ENCODE data around the gene RNF167. TPM values are rescaled to one million over a fixed set of nuclear protein-coding genes. Genes with fewer than 3 reads are reported as not detected.

The RNF167 gene
- total and polyA plus RNA-seq, 2 of the 13 experiments (the other 11 are each of a cell fraction or from before 2014, with no cell fraction given) = 44.1 to 45.4 TPM

GRCh38 chr17:4944554-4945175, 4.6 kb downstream of the RNF167 start (continued):
- TF ChIP-seq EEA1 (CRISPR knock-in tag; IDR thresholded peaks at IDR 0.05; ENCODE audit: borderline replicate concordance) = no peak
- TF ChIP-seq RBM22 (optimal IDR thresholded peaks at IDR 0.05; ENCODE audit: low read length) = peak; percentile 7
- no peak for TF ChIP-seq FLYWCH1 (CRISPR knock-in tag; IDR thresholded peaks at IDR 0.05)
- TF ChIP-seq SIN3A (IDR thresholded peaks at IDR 0.05; ENCODE audit: borderline replicate concordance, low read depth, low read length) = no peak
- no peak for TF ChIP-seq MLXIP (CRISPR knock-in tag; IDR thresholded peaks at IDR 0.05; ENCODE audit: borderline replicate concordance)
- no peak for TF ChIP-seq BRD4 (CRISPR knock-in tag; IDR thresholded peaks at IDR 0.05)
- TF ChIP-seq ZFX (CRISPR knock-in tag; IDR thresholded peaks at IDR 0.05; ENCODE audit: low read depth) = no peak
- TF ChIP-seq, protein P1, sequence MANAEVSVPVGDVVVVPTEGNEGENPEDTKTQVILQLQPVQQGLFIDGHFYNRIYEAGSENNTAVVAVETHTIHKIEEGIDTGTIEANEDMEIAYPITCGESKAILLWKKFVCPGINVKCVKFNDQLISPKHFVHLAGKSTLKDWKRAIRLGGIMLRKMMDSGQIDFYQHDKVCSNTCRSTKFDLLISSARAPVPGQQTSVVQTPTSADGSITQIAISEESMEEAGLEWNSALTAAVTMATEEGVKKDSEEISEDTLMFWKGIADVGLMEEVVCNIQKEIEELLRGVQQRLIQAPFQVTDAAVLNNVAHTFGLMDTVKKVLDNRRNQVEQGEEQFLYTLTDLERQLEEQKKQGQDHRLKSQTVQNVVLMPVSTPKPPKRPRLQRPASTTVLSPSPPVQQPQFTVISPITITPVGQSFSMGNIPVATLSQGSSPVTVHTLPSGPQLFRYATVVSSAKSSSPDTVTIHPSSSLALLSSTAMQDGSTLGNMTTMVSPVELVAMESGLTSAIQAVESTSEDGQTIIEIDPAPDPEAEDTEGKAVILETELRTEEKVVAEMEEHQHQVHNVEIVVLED (CRISPR knock-in tag; IDR thresholded peaks at IDR 0.05; ENCODE audit: borderline replicate concordance) = no peak
- TF ChIP-seq, protein P2, sequence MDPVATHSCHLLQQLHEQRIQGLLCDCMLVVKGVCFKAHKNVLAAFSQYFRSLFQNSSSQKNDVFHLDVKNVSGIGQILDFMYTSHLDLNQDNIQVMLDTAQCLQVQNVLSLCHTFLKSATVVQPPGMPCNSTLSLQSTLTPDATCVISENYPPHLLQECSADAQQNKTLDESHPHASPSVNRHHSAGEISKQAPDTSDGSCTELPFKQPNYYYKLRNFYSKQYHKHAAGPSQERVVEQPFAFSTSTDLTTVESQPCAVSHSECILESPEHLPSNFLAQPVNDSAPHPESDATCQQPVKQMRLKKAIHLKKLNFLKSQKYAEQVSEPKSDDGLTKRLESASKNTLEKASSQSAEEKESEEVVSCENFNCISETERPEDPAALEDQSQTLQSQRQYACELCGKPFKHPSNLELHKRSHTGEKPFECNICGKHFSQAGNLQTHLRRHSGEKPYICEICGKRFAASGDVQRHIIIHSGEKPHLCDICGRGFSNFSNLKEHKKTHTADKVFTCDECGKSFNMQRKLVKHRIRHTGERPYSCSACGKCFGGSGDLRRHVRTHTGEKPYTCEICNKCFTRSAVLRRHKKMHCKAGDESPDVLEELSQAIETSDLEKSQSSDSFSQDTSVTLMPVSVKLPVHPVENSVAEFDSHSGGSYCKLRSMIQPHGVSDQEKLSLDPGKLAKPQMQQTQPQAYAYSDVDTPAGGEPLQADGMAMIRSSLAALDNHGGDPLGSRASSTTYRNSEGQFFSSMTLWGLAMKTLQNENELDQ (CRISPR knock-in tag; IDR thresholded peaks at IDR 0.05; ENCODE audit: borderline replicate concordance) = no peak
- peak; percentile 79 for TF ChIP-seq AGO2 (optimal IDR thresholded peaks at IDR 0.05; ENCODE audit: low read depth, low read length)
- no peak for TF ChIP-seq CBX5 (CRISPR knock-in tag; IDR thresholded peaks at IDR 0.05; ENCODE audit: borderline replicate concordance)
- TF ChIP-seq AGO1 (IDR thresholded peaks at IDR 0.05; ENCODE audit: low read depth, low read length, poor library complexity, severe bottlenecking) = peak; percentile 70
- TF ChIP-seq, protein P3, sequence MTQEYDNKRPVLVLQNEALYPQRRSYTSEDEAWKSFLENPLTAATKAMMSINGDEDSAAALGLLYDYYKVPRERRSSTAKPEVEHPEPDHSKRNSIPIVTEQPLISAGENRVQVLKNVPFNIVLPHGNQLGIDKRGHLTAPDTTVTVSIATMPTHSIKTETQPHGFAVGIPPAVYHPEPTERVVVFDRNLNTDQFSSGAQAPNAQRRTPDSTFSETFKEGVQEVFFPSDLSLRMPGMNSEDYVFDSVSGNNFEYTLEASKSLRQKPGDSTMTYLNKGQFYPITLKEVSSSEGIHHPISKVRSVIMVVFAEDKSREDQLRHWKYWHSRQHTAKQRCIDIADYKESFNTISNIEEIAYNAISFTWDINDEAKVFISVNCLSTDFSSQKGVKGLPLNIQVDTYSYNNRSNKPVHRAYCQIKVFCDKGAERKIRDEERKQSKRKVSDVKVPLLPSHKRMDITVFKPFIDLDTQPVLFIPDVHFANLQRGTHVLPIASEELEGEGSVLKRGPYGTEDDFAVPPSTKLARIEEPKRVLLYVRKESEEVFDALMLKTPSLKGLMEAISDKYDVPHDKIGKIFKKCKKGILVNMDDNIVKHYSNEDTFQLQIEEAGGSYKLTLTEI (CRISPR knock-in tag; conservative IDR thresholded peaks at IDR 0.05) = no peak
- TF ChIP-seq ZNF562 (CRISPR knock-in tag; IDR thresholded peaks at IDR 0.05; ENCODE audit: borderline replicate concordance) = no peak
- TF ChIP-seq ATRX (CRISPR knock-in tag; IDR thresholded peaks at IDR 0.05; ENCODE audit: borderline replicate concordance) = no peak
- no peak for TF ChIP-seq TAF15 (IDR thresholded peaks at IDR 0.05; ENCODE audit: low read depth, low read length, poor library complexity, severe bottlenecking)
- TF ChIP-seq FOXA1 (IDR thresholded peaks at IDR 0.05) = no peak
- TF ChIP-seq FOXA1 (CRISPR knock-in tag; IDR thresholded peaks at IDR 0.05) = no peak
- TF ChIP-seq RXRB (CRISPR knock-in tag; IDR thresholded peaks at IDR 0.05; ENCODE audit: borderline replicate concordance) = no peak

Measured in HepG2 (cell line).